ENCODE data around the gene DHRSX.
"Not testable (repeated sequence)": the region's sequence is repeated elsewhere in the genome, so short reads cannot be mapped to it uniquely, and the experiment has no call there.

DNA sequence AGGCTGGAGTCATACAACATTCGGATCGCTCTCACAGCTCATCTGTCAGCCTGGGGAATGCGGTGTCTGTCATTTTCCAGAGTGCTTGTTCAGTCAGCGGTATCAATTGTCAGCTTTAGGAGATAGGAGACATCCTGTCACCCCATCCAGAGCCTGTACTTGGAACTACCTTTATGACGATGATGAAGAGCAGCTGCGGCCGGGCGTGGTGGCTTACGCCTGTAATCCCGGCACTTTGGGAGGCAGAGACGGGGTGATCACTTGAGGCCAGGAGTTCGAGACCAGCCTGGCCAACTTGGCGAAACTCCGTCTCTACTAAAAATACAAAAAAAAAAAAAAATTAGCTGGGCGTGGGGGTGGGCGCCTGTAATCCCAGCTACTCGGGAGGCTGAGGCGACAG, 289.1 kb downstream of the DHRSX start:
- not testable (repeated sequence) for TF ChIP-seq CTCF, POLR2A (IDR thresholded peaks at IDR 0.05)

Data from thyroid gland (tissue), 4 donors.